LNCAP (cell line): ENCODE measurements around the gene YWHAG.

Experiments used
- TF ChIP-seq, protein P1 (sequence below): fragments of 450-650 bp; IDR thresholded peaks from 2 replicates; pipeline ENCODE4 v1.5.1; 2017; ENCODE audit warnings: mild to moderate bottlenecking

YWHAG gene

DNA sequence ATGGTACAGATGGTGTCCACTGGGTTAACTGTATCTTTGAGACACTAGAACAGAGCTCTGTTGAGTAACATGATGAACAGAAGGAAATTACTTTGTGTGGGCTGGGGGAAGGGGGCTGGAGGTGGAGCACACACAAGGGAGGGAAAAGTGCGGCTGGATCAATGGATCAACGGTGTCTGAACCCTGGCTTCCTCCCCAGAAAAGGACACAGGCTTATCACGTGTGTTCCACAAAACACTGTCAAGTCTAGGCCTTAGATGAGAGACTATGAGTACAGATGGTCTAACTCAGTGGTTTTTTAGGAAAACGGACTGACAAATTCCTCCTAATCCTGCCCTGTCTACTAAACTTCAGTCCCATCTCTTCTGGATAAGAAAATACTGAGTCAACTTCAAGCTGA is 28.5 kb downstream of the YWHAG start:
- TF ChIP-seq, protein P1, sequence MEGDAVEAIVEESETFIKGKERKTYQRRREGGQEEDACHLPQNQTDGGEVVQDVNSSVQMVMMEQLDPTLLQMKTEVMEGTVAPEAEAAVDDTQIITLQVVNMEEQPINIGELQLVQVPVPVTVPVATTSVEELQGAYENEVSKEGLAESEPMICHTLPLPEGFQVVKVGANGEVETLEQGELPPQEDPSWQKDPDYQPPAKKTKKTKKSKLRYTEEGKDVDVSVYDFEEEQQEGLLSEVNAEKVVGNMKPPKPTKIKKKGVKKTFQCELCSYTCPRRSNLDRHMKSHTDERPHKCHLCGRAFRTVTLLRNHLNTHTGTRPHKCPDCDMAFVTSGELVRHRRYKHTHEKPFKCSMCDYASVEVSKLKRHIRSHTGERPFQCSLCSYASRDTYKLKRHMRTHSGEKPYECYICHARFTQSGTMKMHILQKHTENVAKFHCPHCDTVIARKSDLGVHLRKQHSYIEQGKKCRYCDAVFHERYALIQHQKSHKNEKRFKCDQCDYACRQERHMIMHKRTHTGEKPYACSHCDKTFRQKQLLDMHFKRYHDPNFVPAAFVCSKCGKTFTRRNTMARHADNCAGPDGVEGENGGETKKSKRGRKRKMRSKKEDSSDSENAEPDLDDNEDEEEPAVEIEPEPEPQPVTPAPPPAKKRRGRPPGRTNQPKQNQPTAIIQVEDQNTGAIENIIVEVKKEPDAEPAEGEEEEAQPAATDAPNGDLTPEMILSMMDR, result no peak

- TF ChIP-seq, protein P1, result no peak
Observed at GRCh38 chr7:76329479-76329878, 29.3 kb downstream of the YWHAG start.

DNA sequence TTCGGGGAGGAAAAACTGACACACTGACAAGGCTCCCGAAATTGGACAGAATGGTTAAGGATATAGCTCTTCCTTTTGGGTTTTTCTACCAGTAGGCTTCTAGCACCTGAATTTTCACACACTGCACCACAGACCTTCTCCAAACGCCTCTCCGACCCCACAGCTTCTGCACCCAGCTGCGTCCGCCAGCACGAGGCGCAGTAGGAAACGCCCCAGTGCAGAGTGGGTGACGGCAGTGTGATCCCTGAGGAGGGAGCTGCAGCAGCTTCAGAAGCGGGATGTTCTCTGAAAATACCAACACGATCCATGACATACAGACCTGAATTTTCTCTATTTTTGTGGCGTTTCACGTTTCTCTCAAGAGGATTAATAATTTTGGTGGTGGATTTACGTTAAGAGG is 30.4 kb downstream of the YWHAG start:
- TF ChIP-seq, protein P1, result no peak

DNA sequence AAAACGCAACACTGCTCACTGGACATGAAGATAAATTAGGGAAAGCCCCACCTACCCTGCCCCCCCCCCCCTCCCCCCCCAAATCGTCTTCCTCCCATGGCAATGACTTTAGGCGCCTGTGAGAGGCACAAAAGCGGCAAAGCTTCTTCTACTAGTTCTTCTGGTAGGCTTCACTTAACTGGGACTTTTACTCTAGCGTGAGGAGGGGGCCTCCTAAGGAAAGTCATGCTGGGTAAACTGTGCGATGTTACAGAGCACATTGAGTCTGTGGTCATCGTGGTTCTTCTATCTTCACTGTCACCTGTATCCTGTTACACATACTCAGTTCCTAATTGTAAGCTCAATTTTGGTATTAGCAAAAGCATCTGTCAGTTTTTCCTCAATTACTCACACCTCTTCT is 31.2 kb downstream of the YWHAG start:
- TF ChIP-seq, protein P1, result no peak

DNA sequence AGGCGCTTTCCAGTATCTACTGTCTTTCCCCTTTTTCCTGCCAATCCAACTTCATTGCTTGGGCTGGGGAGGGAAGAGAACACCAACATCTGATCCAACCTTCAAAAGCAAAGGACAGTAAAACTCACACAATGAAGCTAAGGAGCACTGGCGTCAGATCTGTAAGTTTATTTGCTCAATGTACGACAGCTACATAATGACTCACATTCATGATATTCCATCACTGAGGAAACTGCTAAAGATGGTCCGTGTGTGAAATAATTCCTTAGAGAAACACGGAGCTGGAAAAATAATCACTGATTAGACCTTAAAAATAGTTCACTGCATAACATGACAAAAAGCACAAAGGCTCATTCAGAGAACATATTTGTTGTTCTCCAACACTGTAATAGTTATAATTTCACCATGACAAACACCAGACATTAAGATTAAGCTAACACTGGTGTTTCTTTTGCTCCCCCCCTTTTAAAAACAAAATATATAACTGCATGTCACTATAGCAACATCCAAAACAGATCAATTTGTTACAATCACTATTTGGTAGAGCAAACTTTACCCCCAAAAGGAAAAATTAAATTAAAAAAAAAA is 32.1 kb downstream of the YWHAG start:
- TF ChIP-seq, protein P1, result no peak

DNA sequence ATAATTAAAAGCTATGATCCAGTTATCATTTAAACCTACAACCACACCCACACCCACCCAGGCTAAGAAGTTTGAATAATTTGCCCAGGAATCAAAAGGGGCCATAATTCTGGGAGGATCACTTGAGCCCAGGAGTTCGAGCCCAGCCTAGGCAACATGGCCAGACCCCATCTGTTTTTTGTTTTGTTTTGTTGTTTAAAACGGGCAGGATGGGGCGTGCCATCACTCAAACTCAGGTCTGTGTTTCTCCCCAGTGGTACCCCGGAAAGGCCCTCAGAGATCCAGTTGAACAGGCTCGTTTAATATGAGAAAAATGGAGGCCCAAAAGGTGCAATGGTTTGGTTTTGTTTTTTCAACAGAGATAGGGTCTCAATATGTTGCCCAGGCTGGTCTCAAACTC is 33.0 kb downstream of the YWHAG start:
- TF ChIP-seq, protein P1, result no peak

DNA sequence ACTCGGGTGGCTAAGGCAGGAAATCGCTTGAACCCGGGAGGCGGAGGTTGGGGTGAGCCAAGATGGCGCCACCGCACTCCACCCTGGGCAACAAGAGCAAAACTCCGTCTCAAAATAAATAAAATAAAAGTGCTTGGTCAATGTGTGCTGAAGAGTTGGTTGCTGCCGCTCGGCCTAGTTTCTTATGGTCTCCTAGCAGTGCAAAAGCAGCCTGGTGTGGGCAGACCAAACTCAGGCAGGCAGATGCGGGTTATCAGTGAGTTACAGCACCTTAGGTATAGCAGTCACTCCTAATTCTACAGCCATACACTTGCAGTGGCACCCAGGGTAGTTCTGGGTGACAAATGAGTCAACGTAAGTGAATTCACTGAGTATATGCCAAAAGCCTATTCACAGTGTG is 33.7 kb downstream of the YWHAG start:
- TF ChIP-seq, protein P1, result no peak
